Colonic mucosa (tissue), 4 donors: ENCODE data around the gene ROR2. TPM values are rescaled to one million over a fixed set of nuclear protein-coding genes. Genes with fewer than 3 reads are reported as not detected.

Source experiments
- DNase-seq: peaks from one replicate; pipeline ENCODE4 v3.0.0-alpha.2; 2020
- H3K27ac ChIP-seq: fragments of 200-600 bp; one replicate; pipeline ENCODE4 v1.8.0; 2021
- H3K27me3 ChIP-seq: fragments of 200-600 bp; one replicate; pipeline ENCODE4 v1.8.0; 2021
- H3K36me3 ChIP-seq: fragments of 200-600 bp; one replicate; pipeline ENCODE4 v1.8.0; 2021
- H3K4me1 ChIP-seq: fragments of 200-600 bp; one replicate; pipeline ENCODE4 v1.8.0; 2021; ENCODE audit warnings: mild to moderate bottlenecking
- H3K4me3 ChIP-seq: fragments of 200-600 bp; one replicate; pipeline ENCODE4 v1.8.0; 2021
- H3K9ac ChIP-seq, 2 donors: one replicate each; pipeline ENCODE4 v1.7.0; 2013; ENCODE audit warnings: control low read depth in 2 of 2, low read depth in 2 of 2, low read length in 2 of 2
- H3K9me3 ChIP-seq: fragments of 200-600 bp; one replicate; pipeline ENCODE4 v1.8.0; 2021
- CTCF ChIP-seq: fragments of 200-600 bp; IDR thresholded peaks from one replicate; pipeline ENCODE4 v1.8.0; 2022; ENCODE audit warnings: antibody characterized with exemption, mild to moderate bottlenecking
- intact Hi-C: fragments of 100-400 bp; cut with DNase I; formaldehyde crosslinking; loops from one replicate; pipeline ENCODE4 v1.14.1; 2022
- total RNA-seq, 2 donors: library from RNA; stranded (reverse); fragmentation: NEBNext Ultra II Directional in 1 of 2; extraction: Animal tissue kit (Norgen Biotek cat#: 25700) in 1 of 2; gene quantifications; one replicate each; pipeline ENCODE4 v1.2.1, GENCODE V29; 2021
- donor health status: healthy.
- donor health status: DM: no; HTN: no; CAD: no.
- donor health status: DM: no; HTN: no; CAD: no.

ROR2 gene
- total RNA-seq, 2 donors from 2014 or later: 1.7 to 9.1 TPM

GRCh38 chr9:91857291-91858212, 92.5 kb downstream of the ROR2 start:
- no peaks in the 10 kb centered on the region for H3K9me3 ChIP-seq
- H3K27ac ChIP-seq: no peak overlapping the region

DNA sequence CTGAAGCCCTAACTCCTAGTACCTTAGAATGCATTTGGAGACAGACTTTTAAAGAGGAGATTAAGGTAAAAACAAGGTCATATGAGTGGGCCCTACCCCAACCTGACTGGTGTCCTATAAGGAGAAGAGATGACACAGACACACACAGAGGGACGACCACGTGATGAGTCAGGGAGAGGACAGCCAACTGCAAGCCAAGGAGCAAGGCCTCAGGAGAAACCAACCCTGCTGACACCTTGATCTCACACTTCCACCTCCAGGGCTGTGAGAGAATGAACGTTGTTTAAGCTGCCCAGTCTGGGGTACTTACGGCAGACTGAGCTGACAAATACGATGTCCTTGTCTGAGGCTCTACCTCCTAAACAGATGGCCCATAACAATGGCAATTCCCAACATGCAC, 93.6 kb downstream of the ROR2 start:
- Histone ChIP-seq H3K4me3 (no peak overlapping the region), H3K36me3 (no peaks in the 10 kb centered on the region), H3K27ac (no peak overlapping the region), H3K9ac (no peak overlapping the region), H3K4me1 (no peaks in the 10 kb centered on the region), H3K9me3 (no peaks in the 10 kb centered on the region), H3K27me3 (no peaks in the 10 kb centered on the region)
- no peak for DNase-seq
- no peak for TF ChIP-seq CTCF
- intact Hi-C loops: no loop called here

More at GRCh38 chr9:91857291-91858212, 92.5 kb downstream of the ROR2 start:
- no peak for TF ChIP-seq CTCF
- H3K27me3 ChIP-seq: no peaks in the 10 kb centered on the region
- no peak overlapping the region for H3K9ac ChIP-seq
- no peak overlapping the region for H3K4me3 ChIP-seq
- intact Hi-C loops: no loop called here
- H3K4me1 ChIP-seq: no peaks in the 10 kb centered on the region
- no peaks in the 10 kb centered on the region for H3K36me3 ChIP-seq
- DNase-seq: no peak

DNA sequence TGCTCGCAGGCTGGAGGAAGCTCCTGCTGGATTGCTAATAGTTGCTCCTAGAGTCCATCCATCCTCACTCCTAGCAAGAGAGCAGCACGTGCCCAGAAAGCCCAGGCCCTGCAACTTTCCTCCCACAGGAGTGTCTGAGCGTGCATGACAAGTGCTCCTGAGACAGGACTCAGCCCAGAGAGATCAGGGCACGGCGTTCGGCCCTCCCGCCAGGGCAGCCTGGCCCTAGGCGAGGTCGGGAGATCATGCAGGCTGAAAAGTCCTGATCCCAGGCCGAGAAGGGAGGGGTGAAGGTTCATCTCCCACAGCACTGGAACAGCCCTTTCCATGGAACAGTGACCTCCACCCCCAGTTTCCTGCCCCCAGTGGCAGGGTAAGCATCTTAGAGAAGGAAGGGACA, 94.8 kb downstream of the ROR2 start:
- no peaks in the 10 kb centered on the region for H3K9me3 ChIP-seq
- intact Hi-C loops: no loop called here
- no peak for TF ChIP-seq CTCF
- no peak for DNase-seq
- H3K4me1 ChIP-seq: no peaks in the 10 kb centered on the region
- H3K27ac ChIP-seq: no peak overlapping the region
- no peak overlapping the region for H3K9ac ChIP-seq
- no peaks in the 10 kb centered on the region for H3K27me3 ChIP-seq
- H3K36me3 ChIP-seq: no peaks in the 10 kb centered on the region
- H3K4me3 ChIP-seq: no peak overlapping the region

GRCh38 chr9:91852801-91853347, 97.2 kb downstream of the ROR2 start:
- no peak for DNase-seq

DNA sequence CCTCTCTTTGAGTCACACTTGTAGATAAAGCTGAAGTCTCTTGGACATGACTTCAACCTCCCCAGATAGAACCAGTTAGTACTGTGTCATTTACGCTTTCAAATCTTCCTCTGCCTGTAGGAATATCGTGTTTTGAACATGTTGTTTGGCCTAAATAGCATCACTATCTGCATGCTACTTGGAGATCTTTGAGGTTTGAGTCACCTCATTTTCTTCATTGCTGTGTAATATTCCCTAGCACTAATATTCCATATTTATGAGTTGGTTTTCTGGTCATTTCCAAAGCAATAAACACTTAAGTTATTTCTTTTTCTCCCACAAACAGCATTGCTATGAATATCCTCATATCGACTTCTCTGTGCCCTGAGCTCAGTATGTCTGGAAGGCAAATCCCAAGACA, 100.3 kb downstream of the ROR2 start:
- no peaks in the 10 kb centered on the region for H3K9me3 ChIP-seq
- H3K9ac ChIP-seq: no peak overlapping the region
- TF ChIP-seq CTCF: no peak
- H3K4me1 ChIP-seq: no peaks in the 10 kb centered on the region
- no peaks in the 10 kb centered on the region for H3K36me3 ChIP-seq
- no peak overlapping the region for H3K27ac ChIP-seq
- intact Hi-C loops: no loop called here
- DNase-seq: no peak
- H3K27me3 ChIP-seq: no peaks in the 10 kb centered on the region
- H3K4me3 ChIP-seq: no peak overlapping the region

More at GRCh38 chr9:91852801-91853347, 97.2 kb downstream of the ROR2 start:
- H3K36me3 ChIP-seq: no peaks in the 10 kb centered on the region
- H3K9ac ChIP-seq: no peak overlapping the region
- H3K4me1 ChIP-seq: no peaks in the 10 kb centered on the region
- no peak overlapping the region for H3K4me3 ChIP-seq
- intact Hi-C loops: no loop called here
- H3K27me3 ChIP-seq: no peaks in the 10 kb centered on the region
- H3K27ac ChIP-seq: no peak overlapping the region
- TF ChIP-seq CTCF: no peak
- no peaks in the 10 kb centered on the region for H3K9me3 ChIP-seq
